NCI-H2081 treated with DMSO at 0.1 percent for 48 hours (cell line): ENCODE measurements around the gene SMAD5.

Experiments
- DNase-seq: peaks from one replicate; lab custom pipeline; 2025; lab: John Stamatoyannopoulos, UW

SMAD5 gene

DNA sequence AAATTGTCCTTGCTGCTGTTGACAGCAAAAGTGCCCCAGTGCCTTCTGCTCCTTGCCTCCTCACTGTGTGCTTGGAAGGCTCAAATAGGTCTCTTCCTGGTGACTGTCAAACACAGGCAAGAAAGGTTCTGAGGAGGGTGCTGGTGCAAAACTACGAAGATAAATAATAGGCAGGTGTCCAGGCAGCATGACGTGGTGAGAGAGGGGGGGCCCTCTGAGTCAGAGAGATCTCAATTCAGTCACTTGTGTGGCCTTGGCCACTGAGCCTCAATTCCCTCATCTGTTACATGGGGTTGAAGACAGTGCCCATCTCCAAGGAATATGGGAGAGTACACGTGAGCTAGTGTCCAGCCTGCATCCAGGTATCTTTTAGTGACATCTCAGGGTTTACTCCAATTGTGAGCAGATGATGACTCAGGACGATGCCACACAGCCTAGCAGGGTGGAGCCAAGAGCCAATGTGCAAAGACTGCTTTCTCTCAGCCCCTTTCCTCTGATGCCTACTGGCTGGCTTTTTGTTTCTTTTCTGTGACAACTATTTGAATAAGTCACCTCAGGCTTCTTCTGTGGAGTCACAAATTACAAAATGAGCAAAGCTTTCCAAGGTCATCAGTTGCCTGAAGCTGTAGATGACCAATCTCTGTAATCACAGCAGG is 90.1 kb downstream of the SMAD5 start:
- DNase-seq = no peak

DNA sequence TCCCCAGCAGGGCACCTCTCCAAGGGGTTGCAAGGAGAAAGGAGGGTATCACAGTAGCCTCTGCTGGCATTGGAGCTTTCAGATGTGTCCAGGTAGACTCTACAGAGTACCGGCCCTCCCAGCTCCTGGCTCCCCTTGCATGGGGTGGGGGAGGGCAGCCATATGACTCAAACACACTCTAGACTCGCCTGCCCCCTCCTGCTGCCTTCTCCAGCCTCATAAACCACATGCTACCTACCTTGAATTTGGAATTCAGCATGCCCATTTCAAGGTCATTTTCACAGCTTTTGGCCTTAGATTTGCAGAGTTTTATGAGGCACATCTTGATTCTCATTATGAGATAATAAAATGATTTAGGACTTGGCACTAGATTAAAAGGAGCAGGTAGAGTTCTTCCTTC is 93.2 kb downstream of the SMAD5 start:
- no peak for DNase-seq

DNA sequence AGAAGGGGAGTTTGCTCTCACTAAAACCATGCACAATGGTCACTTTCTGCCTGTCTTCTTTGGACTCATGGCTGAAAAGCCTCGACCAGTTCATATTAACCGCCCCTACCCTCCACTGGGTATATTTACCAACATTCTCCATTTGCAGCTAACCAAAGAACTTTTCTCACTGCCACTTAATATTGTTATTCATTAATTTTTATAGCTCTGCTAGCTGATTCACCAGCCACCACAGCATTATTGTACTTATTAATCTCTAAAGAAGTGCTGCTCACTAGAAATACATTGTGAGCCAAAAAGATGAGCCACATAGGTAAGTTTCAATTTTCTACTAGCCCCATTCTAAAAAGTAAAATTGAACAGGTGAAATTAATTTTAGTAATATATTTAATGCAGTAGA is 93.8 kb downstream of the SMAD5 start:
- no peak for DNase-seq

DNA sequence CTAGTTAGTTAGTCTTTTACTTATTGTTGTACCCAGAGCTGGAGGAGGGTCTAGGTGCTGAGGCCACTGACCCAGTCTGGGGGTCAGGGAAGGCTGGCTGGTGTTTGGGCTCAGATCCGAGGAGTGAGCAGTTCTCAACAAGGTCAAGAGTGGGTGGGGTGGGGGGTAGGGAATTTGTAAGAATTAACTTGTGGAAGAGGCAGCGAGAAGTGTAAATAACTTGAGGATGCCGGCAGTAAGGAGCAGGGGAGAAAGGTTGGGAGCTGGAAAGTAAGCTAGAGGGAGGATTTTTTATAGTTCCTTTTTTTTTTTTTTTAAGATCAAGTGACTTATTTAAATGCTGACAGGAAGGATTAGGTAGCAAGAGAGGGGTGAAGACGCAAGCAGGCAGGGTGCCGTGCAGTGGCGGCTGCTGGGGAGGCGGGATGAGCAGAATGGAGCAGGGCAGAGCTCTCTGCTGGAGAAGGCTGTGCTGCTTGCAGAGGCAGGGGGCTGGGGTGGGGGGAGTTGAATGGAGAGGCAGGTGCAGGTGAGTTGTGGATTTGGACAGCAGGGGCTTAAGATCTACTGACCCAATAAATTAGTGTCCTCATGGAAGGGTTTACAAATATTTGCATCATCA is 95.6 kb downstream of the SMAD5 start:
- no peak for DNase-seq

DNA sequence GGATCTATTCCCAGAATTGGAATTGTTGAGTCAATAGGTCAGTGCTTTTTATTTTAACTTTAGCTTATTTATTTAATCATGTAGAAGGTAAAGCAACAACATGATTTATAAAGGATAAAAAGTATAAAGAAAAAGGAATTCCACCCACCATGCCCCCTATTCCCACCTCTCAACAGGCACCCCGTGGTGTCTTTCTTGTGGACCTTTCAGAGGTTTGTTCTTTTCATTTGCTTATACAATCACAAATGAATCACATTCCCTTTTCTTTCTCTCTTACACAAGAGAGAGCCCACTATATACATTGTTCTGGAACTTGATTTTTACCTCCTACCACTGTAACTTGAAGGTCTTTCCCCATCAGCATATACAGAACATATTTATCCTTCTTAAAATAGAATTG is 97.5 kb downstream of the SMAD5 start:
- DNase-seq = no peak

DNA sequence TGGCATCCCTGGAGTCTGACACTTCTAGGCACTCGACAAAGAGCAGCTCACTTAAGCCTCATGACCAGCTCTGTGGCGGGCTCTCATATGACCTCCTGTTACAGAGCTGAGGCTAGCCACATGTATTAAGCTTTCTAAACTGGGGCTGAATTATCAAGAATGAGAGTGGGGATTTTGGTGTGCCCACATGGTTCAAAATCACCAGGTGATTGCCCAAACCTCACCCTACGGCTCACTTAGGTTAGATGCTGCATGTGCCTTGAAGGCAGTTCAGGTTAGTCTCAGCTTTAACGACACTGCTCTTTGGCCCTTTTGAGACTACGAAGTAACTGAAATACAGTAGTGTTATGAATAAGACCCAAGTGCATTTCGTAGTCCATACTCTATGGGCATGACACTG is 99.7 kb downstream of the SMAD5 start:
- no peak for DNase-seq
